Activated effector memory CD4-positive, alpha-beta T cell treated with anti-CD3 and anti-CD28 coated beads, Interleukin-2, amount 50 U/mL, for 16 hours (primary cell): ENCODE measurements around the gene USE1.

Experiments
- DNase-seq: peaks from one replicate; pipeline ENCODE4 v3.0.0-alpha.2; 2020

The USE1 gene

DNA sequence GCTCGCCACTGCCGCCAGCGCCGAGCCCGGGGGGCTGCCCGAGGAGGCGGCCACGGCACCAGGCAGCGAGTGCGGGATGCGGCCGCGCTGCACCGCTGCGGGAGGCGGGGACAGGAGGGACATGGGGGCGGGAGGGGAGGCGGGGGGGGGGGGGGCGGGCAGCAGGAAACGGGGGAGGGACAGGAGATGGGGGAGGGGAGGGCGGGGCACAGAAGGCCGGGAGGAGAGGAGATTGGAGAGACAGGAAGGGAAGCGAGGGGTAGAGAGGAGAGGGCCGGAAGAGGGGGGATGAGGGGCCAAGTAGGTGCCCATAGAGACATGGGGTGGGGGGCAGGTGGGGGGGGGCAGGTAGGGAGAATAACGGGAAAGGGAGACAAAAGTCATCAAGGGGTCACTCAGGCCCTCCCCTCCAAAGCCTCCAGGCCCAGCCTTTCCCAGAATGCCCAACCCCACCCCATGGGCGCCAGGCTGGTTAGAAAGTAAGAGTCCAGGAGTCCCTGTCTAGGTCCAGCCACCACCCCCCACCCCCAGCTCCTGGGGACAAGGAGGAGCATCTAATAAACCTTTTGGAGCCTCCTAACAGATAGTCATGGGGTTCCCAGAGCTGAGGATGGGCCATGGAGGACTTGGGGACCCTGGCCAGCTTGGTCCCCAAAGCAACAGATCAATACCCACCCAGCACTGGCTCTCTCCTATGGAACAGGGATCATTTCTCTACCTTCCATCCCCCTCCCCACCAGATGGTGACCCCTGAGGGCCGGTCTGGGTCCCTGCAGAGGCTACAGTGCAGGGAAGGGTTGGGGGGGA lies 21.0 kb downstream of the USE1 start:
- DNase-seq, result no peak

DNA sequence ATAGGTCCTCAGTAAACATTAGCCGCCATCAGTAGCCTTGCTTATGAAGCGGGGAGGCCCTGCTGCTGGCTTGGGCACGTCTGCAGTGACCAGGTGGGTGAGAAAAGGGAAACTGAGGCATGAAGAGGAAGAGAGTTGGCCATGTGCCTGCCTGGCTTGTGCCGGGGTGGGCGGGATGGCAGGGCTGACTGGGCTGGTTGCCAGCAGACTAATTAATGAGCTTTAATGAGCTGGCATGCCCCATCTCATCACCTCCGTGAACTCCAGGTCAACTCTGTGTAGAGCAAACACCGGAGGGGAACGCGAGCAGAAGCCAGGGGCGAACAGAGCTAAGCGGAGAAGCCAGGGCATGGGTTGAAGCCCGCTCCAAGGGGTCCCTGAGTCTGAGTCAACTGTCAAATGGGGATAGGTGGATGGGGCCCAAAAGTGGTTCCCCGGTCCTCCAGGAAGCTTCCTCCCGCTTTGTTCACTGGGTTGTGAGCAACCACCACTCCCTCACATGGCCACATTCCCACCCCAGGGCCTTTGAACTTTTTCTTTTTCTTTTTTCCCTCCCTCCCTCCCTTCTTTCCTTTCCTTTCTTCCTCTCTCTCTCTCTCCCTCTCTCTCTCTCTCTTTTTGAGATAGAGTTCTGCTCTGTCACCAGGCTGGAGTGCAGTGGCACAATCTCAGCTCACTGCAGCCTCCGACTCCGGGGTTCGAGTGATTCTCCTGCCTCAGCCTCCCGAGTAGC lies 21.8 kb downstream of the USE1 start:
- DNase-seq, result no peak

GRCh38 chr19:17237747-17238706 lies 22.9 kb downstream of the USE1 start:
- DNase-seq, result no peak

DNA sequence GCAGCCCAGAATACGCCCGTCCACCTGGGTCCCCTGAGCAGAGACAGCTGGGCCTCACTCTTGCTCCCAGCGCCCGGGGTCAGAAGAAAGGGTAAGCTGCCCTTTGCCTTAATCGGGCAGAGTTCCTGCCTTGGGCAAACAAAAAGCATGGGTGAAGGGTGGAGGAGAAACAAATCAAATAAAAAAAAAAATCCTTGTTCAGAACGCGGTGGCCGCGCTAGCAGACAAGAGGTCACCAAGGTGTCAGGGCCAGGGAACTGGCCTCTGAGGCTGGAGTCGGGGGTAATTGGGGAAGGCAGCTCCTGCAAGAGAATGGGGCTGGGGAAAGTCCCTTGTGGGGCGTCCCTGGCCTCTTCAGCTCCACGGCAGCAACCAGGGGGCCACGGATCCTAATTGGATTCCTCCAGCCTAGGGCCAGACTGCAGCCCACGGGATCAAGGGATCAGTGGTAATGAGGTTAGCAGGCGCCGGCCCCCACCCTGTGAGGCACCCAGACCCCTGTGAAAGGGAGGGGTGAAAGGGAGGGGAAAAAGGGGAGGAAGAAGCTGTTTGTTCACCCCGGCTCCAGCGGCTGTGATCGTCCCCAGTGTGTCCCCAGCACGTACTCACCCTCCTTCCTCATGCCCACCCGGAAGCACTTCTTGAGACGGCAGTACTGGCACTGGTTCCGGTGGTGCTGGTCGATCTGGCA lies 25.1 kb downstream of the USE1 start:
- DNase-seq, result no peak

DNA sequence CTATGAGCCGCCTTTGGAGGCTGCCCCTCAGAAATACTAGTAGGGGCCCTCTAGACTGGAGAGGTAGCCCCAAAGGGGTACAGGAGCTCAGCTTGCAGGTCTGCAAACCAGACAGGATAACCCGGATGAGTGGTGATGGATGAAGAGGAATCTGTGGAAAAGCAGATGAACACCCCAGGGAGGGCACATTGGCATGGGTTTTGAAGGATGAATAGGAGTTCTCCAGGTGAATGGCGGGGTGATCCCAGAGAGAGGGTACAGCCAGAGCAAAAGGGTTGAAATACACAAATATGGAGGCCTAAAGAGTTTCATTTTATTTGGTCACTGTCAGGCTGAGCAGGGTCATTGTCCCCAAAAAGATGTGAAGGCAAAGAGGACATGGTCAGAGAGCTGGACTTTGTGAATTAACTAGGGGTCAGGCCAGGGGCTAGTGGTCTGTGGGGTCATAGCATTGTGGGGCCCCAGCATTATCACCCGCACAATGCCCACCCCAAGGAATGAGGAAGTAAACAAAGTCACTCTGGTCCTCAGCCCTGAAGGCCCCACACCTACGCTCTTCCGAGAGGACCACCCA lies 25.8 kb downstream of the USE1 start:
- DNase-seq, result no peak

GRCh38 chr19:17242431-17243208 lies 27.5 kb downstream of the USE1 start:
- DNase-seq, result no peak

- no peak for DNase-seq
Measured at GRCh38 chr19:17243211-17243829, 28.2 kb downstream of the USE1 start.

DNA sequence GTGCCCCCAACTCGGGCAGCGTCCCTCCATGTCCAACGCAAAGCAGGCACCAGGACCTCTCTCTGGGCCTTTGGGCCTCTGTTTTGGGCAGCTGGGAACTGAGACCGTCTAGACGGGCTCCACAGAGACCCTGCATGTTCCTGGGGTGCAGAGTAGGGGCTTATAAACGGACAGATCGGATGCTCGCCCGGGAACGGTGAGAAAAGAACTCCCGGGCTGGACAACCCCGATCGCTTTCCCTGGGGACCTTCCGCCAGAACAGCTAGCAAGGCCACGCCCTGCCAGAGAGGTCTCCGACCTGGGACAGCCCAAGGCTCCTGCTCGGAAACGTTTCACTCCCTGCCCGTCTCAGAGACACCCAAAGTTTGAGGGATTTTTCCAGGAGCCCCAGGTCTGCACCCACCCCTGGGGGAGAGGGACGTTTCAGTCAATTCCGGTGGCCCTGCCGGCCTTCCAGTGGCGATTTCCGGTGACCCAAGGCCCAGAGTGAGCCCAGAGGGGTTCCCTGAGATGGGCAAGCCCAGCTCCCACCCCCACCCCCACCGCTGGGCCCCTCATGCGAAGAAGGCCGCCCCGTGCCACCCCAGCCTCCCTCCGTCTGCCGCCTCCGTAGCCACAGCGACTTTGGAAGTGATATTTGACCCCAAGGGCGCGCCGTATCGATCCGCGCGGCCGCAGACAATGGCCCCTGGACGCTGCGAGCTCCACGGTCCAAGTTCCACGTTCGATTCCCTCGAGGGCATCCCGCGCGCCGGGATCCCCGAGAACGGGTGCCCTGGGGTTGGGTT lies 28.9 kb downstream of the USE1 start:
- DNase-seq, result no peak

- no peak for DNase-seq
Measured at GRCh38 chr19:17244618-17245534, 29.7 kb downstream of the USE1 start.

DNA sequence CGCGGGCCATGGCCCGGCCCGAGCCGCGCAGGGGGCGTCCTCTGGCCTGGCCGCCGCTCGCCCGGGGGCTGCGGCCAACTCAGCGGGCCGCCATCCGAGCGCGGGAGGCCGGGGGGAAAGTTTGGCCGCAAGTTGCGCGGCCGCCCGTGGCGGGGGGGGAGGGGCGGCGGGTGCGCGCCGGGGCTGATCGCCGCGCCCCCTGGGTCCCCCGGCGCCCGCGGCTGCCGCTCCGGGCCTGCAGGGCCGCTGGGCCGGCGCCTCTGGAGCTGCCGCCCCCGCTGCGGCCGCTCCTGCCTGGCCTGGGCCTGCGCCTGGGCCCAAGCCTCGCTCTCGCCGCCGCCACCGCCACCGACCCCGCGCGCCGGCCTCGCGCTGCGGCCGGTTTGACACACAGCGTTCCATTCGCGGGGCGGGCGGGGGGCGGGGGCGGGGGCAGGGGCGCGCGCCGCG lies 30.4 kb downstream of the USE1 start, which contains the start of gene NR2F6:
TSS of gene NR2F6 (minus strand) at position 385 of the 450 bp plus-strand sequence. CDS start 699 bp downstream, outside the sequence.
- no peak for DNase-seq

DNA sequence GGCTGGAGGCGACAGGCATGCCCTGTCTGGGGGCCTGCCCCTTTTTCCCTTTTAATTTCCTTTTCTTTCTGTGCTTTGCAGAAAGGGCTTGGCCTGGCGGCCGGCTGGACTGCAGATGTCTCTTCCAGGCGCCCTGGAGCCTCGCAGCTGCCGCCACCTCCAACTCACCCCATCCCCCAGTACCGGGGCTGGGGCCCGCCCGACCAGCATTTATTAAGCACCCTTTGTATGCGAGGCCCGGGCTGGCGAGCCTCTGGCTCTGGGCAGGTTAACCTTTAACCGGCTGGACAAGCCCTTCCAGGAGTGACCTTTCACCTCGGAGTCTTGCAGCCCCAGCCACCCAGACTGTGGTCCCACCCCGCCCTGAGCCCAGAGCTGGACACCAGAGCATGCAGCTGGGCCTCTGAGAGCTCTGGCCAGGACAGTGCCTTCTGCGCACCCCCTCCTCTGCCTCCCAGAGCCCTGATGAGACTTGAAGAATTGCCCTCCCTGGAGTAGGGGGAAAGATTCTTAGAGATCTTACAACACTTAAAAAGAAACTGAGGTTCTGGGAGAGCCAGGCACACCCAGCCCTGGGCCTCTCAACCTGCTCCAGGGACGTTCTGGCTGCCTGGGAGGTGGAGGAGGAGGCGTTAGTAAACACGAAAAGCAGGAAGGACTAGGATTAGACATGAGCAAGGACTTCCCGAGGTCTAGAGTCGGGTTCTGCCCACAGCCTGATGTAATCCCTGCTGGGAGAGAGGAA lies 31.7 kb downstream of the USE1 start:
- DNase-seq, result no peak

- DNase-seq, result no peak
Measured at GRCh38 chr19:17248011-17248776, 33.0 kb downstream of the USE1 start.

DNA sequence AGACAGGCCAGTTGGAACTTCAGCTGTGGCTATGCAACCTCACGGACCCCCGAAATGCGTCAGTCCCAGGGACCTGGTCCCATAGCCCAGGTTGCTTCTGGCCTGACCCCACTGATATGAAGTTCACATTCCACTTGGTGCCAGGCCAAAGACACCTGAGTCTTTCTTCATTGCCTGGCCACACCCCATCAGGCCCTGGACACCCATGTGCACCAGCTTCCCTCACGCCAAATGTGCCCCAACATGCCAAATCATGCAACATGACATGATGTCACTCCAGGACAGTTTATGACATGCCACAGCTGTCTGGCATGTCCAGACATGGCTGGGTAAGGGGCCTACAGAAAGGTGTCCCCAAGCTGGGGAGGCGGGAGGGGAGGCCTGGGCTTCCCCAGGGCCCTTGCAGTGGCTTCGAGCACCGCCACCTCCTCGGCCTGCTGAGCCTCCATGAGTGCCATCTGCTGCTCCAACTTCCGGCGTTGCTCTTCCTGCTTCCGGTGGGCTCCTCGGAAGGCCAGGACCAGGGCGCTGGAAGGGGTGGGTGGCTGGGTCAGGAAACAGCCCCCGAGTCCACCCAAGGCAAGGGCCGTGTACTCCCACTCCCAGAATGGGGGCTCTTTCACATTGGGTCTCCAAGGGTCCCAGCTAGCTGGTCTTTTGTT lies 34.9 kb downstream of the USE1 start:
- DNase-seq, result no peak

DNA sequence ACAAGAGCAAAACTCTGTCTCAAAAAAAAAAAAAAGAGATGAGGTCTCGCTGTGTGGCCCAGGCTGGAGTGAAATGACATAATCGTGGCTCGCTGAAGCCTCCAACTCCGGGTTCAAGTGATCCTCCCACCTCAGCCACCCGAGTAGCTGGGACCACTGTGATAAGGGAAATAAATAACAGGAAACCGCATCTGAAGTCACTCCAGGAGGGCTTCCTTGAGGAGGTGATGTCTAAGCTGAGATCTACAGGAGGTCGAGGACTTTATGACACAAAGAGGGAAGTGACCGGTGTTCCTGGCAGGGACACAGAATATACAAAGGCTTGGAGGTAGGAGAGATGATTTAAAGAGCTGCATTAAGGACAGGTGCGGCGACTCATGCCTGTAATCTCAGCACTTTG lies 39.5 kb downstream of the USE1 start:
- DNase-seq, result no peak

DNA sequence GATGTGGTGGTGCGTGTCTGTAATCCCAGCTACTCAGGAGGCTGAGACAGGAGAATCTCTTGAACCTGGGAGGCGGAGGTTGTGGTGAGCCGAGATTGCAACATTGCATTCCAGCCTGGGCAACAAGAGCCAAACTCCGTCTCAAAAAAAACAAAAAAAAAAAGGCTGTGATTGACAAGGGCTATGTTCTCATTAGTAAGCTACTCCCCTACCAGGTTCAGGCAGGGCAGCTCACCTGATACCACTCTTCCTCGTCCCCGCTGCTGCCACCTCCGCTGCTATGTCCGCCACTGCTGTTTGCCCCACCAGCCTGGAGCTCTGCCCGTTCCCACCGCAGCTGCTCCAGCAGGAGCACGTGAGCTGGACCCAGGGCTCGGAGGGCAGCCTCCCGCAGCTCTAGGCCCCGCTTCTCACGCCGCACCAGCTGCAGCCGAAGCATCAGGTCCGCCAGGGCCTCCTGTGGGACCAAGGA lies 40.0 kb downstream of the USE1 start:
- DNase-seq, result no peak

DNA sequence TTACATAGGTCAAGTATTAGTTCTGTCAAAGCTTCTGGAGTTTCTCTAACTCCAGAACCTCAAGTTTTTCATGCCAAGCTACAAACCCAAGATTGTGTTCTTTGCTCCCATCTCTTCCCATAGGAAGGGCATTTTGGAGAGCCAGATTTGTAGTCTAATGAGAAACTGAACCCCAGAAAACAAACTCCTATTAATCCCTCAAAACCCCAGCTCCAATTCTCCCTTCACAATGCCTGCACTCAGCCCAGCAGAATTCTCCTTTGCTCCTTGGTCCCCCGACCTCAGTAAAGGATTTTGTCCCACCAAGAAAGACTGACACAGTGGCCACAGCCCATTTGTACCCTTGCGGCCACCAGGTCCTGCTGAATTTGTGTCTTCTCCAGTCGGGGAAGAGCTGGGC lies 41.0 kb downstream of the USE1 start:
- DNase-seq, result no peak
